ENCODE data around the gene PISD.
"Not testable (repeated sequence)": the region's sequence is repeated elsewhere in the genome, so short reads cannot be mapped to it uniquely, and the experiment has no call there.

Gene PISD

GRCh38 chr22:31661851-31662667, at the start of gene PISD:
Gene PISD (minus strand): TSS chr22:31662215. CDS start chr22:31662208, 7 bp downstream.
- peak; percentile 97 for DNase-seq (ENCODE audit: low spot score)

DNA sequence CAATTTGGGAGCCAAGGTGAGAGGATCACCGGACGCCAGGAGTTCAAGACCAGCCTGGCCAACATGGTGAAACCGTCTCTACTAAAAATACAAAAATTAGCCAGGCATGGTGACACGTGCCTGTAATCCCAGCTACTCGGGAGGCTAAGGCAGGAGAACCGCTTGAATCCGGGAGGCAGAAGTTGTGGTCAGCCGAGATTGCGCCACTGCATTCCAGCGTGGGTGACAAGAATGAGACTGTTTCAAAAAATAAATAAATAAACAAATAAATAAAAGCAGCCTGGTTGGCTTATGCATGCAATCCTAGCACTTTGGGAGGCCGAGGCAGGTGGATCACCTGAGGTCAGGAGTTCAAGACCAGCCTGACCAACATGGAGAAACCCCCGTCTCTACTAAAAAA, 49.2 kb upstream of the PISD start:
- not testable (repeated sequence) for DNase-seq (ENCODE audit: low spot score)

GRCh38 chr22:31707519-31707918, 45.5 kb upstream of the PISD start:
- DNase-seq (ENCODE audit: low spot score): no peak

- DNase-seq (ENCODE audit: low spot score): no peak
Observed at GRCh38 chr22:31695423-31695822, 33.4 kb upstream of the PISD start.

DNA sequence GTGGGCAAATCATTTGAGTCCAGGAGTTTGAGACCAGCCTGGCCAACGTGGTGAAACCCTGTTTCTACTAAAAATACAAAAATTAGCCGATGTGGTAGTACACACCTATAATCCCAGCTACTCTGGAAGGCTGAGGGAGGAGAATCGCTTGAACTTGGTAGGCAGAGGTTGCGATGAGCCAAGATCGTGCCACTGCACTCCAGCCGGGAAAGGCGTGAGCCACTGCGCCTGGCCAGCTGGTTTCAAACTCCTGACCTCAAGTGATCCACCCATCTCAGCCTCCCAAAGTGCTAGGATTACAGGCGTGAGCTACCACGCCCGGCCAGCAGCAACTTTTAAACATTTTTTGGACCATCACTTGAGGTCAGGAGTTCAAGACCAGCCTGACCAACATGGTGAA, 32.0 kb upstream of the PISD start:
- DNase-seq (ENCODE audit: low spot score): not testable (repeated sequence)

- no peak for DNase-seq (ENCODE audit: low spot score)
Observed at GRCh38 chr22:31692186-31692886, 30.3 kb upstream of the PISD start.

GRCh38 chr22:31691408-31691807, 29.4 kb upstream of the PISD start:
- no peak for DNase-seq (ENCODE audit: low spot score)

DNA sequence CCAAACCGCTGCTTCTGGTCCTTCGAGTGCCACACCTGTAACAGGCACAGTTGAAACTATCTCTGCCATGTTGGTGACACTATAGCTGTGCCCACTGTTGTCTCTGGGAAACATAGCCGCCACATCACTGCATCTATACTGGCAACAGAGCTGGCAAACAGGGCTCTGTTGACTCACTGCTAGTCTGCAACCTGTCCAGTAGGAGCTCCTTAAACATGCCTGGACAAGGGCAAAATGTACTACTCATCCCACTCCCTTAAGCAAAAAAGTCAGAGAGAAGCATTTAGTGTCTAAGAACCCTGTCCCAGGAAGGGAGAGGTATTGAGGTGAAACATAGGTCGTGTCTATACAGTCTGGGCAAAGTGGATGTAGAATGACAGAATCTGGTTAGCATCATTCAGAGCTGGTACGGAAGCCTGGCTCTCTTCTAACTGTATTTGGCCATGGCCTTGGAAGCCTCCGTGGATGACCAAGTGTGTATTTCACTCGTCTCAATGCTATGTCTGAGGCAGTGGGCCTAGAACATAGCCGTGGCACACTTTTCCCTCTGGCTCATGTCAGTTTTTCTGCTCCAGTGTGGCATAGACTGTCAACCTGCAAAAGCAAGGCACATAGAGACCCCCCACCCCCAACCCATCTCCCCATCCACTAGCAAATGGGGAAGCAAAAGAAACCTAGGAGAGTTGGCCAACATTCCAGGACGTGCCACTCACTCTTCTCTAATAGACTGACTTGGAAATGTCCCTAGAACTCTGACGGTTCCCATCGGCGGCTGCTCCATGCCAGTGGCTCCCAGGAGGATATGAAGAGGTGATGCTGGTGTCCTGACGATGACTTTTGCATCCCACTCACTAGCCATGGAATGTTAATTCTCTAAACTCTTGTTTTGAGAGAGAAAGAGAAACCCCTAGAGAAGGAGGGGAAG, 21.4 kb upstream of the PISD start:
- DNase-seq (ENCODE audit: low spot score): no peak

- no peak for DNase-seq (ENCODE audit: low spot score)
Observed at GRCh38 chr22:31682751-31683150, 20.7 kb upstream of the PISD start.

DNA sequence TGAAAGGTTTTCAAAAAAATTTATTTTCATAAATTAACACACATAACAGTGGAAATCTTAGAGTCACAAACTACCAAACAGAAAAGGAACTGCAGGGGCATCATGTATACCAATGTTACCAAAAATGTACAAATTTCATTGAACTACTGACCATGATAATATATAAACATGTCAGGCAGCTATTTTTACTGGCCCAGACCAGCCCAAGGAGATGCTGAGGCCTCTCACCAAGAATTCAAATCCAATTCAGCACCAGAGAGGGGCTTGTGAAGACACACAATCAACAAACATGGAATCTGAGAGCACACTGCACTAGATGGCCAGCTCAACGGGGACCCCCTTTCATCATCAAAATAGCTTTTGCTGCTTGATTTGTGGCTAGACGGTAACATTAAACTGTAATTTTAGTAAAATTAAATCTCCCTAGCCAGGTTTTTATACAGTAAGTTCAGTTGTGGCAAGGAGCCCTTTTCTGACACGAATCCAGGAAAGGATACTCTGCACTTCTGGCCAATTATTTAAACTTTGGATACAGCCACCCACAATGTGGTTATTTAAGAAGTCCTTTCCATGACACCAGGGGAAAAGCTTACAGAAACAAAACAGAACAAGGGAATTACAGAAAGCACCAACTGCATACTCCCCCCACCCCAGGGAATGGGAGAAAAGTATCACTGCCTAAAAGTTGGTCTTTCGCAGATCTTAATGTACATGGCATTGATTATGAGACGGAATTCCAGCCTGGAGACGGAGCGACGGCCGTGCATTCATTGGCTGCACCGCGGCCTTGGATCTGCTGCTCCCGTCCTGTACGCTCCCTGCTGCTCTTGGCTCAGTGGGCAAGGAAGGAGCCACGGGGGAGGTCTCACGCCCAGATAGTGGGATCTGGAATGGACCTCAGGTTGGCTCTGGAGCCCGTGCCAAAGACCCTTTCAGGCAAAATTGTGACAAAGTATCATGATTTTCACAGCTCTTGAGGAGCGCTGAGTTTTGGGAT, 19.6 kb upstream of the PISD start:
- DNase-seq (ENCODE audit: low spot score): peak; percentile 38

GRCh38 chr22:31680861-31681341, 18.9 kb upstream of the PISD start:
- peak; percentile 67 for DNase-seq (ENCODE audit: low spot score)

DNA sequence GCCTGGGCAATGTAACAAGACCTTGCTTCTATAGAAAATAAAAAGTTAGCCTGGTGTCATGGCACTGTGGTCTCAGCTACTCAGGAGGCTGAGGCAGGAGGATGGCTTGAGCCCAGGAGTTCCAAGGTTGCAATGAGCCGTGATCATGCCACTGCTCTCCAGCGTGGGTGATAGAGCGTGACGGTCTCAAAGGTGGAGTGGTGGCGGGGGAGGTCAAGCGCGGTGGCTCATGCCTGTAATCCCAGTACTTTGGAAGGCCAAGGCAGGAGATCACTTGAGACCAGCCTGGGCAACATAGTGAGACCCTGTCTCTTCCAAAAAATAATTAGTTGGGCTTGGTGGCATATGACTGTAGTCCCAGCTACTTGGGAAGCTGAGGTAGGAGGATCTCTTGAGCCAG, 16.7 kb upstream of the PISD start:
- DNase-seq (ENCODE audit: low spot score): no peak

GRCh38 chr22:31676700-31677099, 14.7 kb upstream of the PISD start:
- DNase-seq (ENCODE audit: low spot score): peak; percentile 93

DNA sequence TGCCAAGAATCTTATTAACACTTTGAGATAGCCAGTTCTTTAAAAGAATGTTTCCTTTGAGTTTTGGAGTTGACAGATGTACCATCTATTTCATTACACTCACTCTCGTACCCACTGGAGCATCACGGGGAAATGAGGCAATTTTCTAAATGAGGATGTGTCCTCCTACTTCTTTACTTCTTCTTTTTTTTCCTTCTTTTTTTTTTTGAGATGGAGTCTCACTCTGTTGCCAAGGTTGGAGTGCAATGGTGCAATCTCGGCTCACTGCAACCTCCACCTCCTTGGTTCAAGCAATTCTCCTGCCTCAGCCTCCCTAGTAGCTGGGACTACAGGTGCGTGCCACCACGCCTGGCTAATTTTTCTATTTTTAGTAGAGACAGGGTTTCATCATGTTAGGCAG, 12.2 kb upstream of the PISD start:
- not testable (repeated sequence) for DNase-seq (ENCODE audit: low spot score)

GRCh38 chr22:31668849-31669248, 6.8 kb upstream of the PISD start:
- not testable (repeated sequence) for DNase-seq (ENCODE audit: low spot score)

GRCh38 chr22:31662668-31663037, 638 bp upstream of the PISD start:
- no peak for DNase-seq (ENCODE audit: low spot score)

DNA sequence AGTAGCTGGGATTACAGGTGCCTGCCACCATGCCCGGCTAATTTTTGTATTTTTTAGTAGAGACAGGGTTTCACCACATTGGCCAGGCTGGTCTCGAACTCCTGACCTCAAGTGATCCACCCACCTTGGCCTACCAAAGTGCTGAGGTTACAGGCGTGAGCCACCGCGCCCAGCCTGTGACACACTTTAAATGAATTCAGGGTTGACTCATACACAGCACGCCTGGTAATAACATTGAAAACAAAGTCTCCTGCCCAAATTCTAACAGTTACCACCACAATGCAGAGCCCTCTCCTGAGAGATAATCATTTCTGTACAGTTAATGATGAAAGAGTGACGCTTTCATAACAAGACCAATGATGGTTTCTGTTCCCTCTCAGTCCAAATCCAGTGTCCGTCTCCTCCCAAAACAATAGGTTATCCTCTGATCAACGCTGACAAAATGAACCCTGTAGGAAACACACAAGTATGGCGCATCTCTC, 1.1 kb downstream of the PISD start:
- peak; percentile 66 for DNase-seq (ENCODE audit: low spot score)

DNA sequence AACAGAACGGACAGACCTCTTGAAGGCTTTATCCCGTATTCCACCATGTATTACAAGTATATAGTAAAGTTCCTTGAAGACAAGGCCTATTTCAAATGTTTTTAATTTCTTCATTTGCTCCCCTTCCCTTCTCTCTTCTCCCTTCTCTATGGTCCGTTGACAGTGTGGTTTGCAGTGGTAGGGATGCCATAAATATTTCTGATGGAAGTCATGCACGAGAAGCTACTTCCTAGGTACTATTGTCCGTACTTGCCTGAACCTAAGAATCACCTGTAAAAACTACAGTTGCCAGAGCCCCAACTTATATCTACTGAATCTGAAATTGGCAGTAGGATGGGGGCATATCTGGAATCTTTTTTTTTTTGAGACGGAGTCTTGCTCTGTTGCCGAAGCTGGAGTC, 2.8 kb downstream of the PISD start:
- no peak for DNase-seq (ENCODE audit: low spot score)

GRCh38 chr22:31654408-31654807, 7.6 kb downstream of the PISD start:
- no peak for DNase-seq (ENCODE audit: low spot score)

- DNase-seq (ENCODE audit: low spot score): no peak
Observed at GRCh38 chr22:31653944-31654343, 8.1 kb downstream of the PISD start.
